Sigmoid colon (tissue), 7 donors: ENCODE data around the gene CYP4F3. TPM values are rescaled to one million over a fixed set of nuclear protein-coding genes. Genes with fewer than 3 reads are reported as not detected.

Experiments used
- DNase-seq: peaks from one replicate; pipeline ENCODE4 v3.0.0-alpha.2; 2019
- H3K27ac ChIP-seq, 4 donors: fragments of 200-600 bp; sonication (generic); one replicate each; pipeline ENCODE4 v1.5.1; 2016 to 2019; ENCODE audit warnings: mild to moderate bottlenecking in 1 of 4
- H3K27me3 ChIP-seq, 3 donors: fragments of 200-600 bp; sonication (generic); one replicate each; pipeline ENCODE4 v1.5.1; 2019; ENCODE audit warnings: mild to moderate bottlenecking in 1 of 3
- H3K36me3 ChIP-seq, 4 donors: fragments of 200-600 bp; sonication (generic); one replicate each; pipeline ENCODE4 v1.5.1; 2016 to 2019
- H3K4me1 ChIP-seq, 4 donors: fragments of 200-600 bp; sonication (generic); one replicate each; pipeline ENCODE4 v1.5.1; 2017 to 2019
- H3K4me3 ChIP-seq, 4 donors: fragments of 200-600 bp; sonication (generic); one replicate each; pipeline ENCODE4 v1.5.1; 2017 to 2019; ENCODE audit warnings: mild to moderate bottlenecking in 2 of 4, moderate library complexity in 1 of 4
- H3K9me3 ChIP-seq, 4 donors: fragments of 200-600 bp in 3 of 4; sonication (generic) in 3 of 4; one replicate each; pipeline versions ENCODE4 v1.5.1 to v1.6.1; 2013 to 2019
- CTCF ChIP-seq, 4 experiments: fragments of 450-650 bp in 3 of 4; fragments of 200-600 bp in 1 of 4; IDR thresholded peaks; one replicate each; pipeline ENCODE4 v1.5.1; 2016 to 2019; ENCODE audit warnings: antibody characterized with exemption in 4 of 4, mild to moderate bottlenecking in 3 of 4, moderate library complexity in 2 of 4
- EP300 ChIP-seq, 4 donors: sonication (generic); formaldehyde crosslinking; IDR thresholded peaks; one replicate each; pipeline ENCODE4 v1.6.1; 2017; ENCODE audit warnings: antibody characterized with exemption in 4 of 4
- POLR2A ChIP-seq, 2 donors: fragments of 450-650 bp; IDR thresholded peaks; one replicate each; pipeline ENCODE4 v1.6.1; 2016; ENCODE audit warnings: antibody characterized with exemption in 2 of 2, mild to moderate bottlenecking in 2 of 2, moderate library complexity in 2 of 2
- POLR2AphosphoS5 ChIP-seq, 4 donors: sonication (generic); formaldehyde crosslinking; IDR thresholded peaks; one replicate each; pipeline ENCODE4 v1.6.1; 2017; ENCODE audit warnings: antibody characterized with exemption in 4 of 4
- WGBS, 2 donors: extraction: QIAGEN DNeasy Blood & Tissue Kit; methylation state at CpG; one replicate each; pipeline ENCODE4 v1.1.7; 2013; 5-methylcytosine and 5-hydroxymethylcytosine counted together
- intact Hi-C: fragments of 100-400 bp; cut with DNase I; formaldehyde crosslinking; loops from one replicate; pipeline ENCODE4 v1.15.1; 2023
- polyA plus RNA-seq, 3 donors: library from polyadenylated mRNA; stranded (reverse); fragments of 200-250 nt; gene quantifications; one replicate each; pipeline ENCODE4 v1.2.3, GENCODE V29; 2013
- total RNA-seq, 4 donors: library from RNA; depleted of rRNA; stranded (reverse); fragments of >200 nt; gene quantifications; one replicate each; pipeline ENCODE4 v1.1.0, GENCODE V29; 2016
- donor health status: healthy with polysubstance abuse.
- donor health status: Bipolar disorder and iron deficiency.
- donor health status: healthy.

Gene CYP4F3
- total and polyA plus RNA-seq, 7 donors, result under 0.01 to 2.4 (median 0.46) TPM; not detected in 4

DNA sequence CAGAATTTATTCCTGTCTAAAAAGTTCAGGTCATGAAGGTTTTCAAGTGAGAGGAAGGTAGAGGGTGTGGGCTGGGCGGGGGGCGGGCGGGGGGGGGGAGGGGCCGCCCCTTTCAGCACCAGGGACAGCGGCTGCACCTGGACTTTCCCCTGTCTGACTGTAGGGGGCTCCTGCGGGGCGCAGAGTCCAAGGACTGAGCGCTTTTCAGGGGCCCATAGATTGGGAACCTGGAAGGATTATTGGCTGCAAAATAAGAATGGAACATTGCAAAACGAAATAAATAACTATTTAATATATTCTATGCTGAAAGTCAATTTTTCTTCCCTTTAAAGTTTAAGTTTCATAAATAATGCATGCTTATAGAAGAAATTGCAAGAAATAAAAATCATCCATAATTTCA lies 8.9 kb upstream of the CYP4F3 start:
- H3K36me3 ChIP-seq, result no peaks in the 10 kb centered on the region
- TF ChIP-seq CTCF (IDR thresholded peaks at IDR 0.05) (peak in 1 of 4 experiments; percentile 37), POLR2A (IDR thresholded peaks at IDR 0.05) (no peak)
- peaks cover 0 to 26% (median 7%) of the 10 kb centered on the region in 3 donors for H3K27me3 ChIP-seq
- 2 to 4% methylated on average over 6 to 9 of the region's 9 CpGs for WGBS, 2 donors
- peaks cover 0 to 5% (median 2%) of the 10 kb centered on the region in 4 donors for H3K4me1 ChIP-seq
- intact Hi-C loops, result no loop called here
- no peak overlapping the region for H3K4me3 ChIP-seq
- H3K27ac ChIP-seq, result no peak overlapping the region
- no peaks in the 10 kb centered on the region for H3K9me3 ChIP-seq
- no peak for DNase-seq

GRCh38 chr19:15633082-15633835 lies 7.4 kb upstream of the CYP4F3 start:
- H3K4me1 ChIP-seq, result peaks cover 0 to 5% (median 2%) of the 10 kb centered on the region in 4 donors
- WGBS, 2 donors, result 57 to 80% methylated on average over 5 of the region's 5 CpGs
- intact Hi-C loops, result no loop called here

GRCh38 chr19:15634105-15634504 lies 6.6 kb upstream of the CYP4F3 start:
- no peak for TF ChIP-seq POLR2AphosphoS5 (IDR thresholded peaks at IDR 0.05)
- TF ChIP-seq POLR2A (IDR thresholded peaks at IDR 0.05), result no peak
- TF ChIP-seq CTCF (IDR thresholded peaks at IDR 0.05), result no peak
- no peak for TF ChIP-seq EP300 (IDR thresholded peaks at IDR 0.05)
- peaks cover 0 to 2% (median under 1%) of the 10 kb centered on the region in 4 donors for H3K4me1 ChIP-seq
- no peak for DNase-seq
- no peak overlapping the region for H3K27ac ChIP-seq
- H3K4me3 ChIP-seq, result no peak overlapping the region
- intact Hi-C loops, result no loop called here
- no peaks in the 10 kb centered on the region for H3K36me3 ChIP-seq
- WGBS, 2 donors, result 61 to 79% methylated on average over 3 of the region's 3 CpGs
- peaks cover 0 to 18% (median 0%) of the 10 kb centered on the region in 3 donors for H3K27me3 ChIP-seq
- H3K9me3 ChIP-seq, result no peaks in the 10 kb centered on the region

More at GRCh38 chr19:15633082-15633835, 7.4 kb upstream of the CYP4F3 start:
- no peak for DNase-seq
- Histone ChIP-seq H3K36me3 (no peaks in the 10 kb centered on the region), H3K27me3 (peaks cover 0 to 26% (median 7%) of the 10 kb centered on the region in 3 donors), H3K4me3 (no peak overlapping the region), H3K9me3 (no peaks in the 10 kb centered on the region), H3K27ac (no peak overlapping the region)
- TF ChIP-seq POLR2A (IDR thresholded peaks at IDR 0.05) (no peak), EP300 (IDR thresholded peaks at IDR 0.05) (no peak)

DNA sequence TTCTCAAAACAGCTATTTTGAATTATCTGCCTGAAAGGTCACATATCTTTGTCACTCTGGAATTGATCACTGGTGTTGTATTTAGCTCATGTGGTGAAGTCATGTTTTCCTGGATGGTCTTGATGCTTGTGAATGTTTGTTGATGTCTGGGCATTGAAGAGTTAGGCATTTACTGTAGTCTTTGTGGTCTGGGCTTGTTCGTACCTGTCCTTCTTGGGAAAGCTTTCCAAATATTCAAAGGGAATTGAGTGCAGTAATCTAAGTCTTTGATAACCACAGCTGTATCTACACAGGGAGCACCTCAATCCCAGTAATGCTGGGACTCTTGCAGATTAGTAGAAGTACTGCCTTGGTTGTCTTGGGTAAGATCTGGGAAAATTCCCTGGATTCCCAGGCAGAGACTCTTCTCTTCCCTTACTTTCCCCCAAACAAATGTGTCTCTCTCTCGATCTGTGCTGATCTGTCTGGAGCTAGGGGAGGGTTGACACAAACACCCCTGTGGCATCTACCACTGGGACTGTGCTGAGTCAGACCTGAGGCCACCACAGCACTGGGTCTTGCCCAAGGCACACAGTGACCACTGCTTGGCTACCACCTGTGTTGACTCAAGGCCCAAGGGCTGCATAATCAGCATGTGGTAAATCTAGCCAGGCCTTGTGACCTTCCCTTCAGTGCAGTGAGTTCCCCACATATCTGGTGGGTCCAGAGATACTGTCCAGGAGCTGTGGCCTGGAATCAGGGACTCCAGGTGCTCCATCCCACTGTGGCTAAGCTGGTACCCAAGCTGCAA lies 5.5 kb upstream of the CYP4F3 start:
- H3K4me3 ChIP-seq, result no peak overlapping the region
- intact Hi-C loops, result no loop called here
- DNase-seq, result no peak
- 80 to 87% methylated on average over 2 of the region's 2 CpGs for WGBS, 2 donors
- H3K9me3 ChIP-seq, result no peaks in the 10 kb centered on the region
- H3K27ac ChIP-seq, result no peak overlapping the region
- no peaks in the 10 kb centered on the region for H3K36me3 ChIP-seq
- TF ChIP-seq EP300 (IDR thresholded peaks at IDR 0.05) (no peak), POLR2A (IDR thresholded peaks at IDR 0.05) (no peak), CTCF (IDR thresholded peaks at IDR 0.05) (no peak), POLR2AphosphoS5 (IDR thresholded peaks at IDR 0.05) (no peak)
- peaks cover 0 to 17% (median 0%) of the 10 kb centered on the region in 3 donors for H3K27me3 ChIP-seq
- H3K4me1 ChIP-seq, result no peaks in the 10 kb centered on the region

- no peak overlapping the region for H3K4me3 ChIP-seq
- H3K9me3 ChIP-seq, result no peaks in the 10 kb centered on the region
- 81 to 92% methylated on average over 2 of the region's 2 CpGs for WGBS, 2 donors
- peaks cover 0 to 12% (median 0%) of the 10 kb centered on the region in 3 donors for H3K27me3 ChIP-seq
- H3K36me3 ChIP-seq, result no peaks in the 10 kb centered on the region
- H3K27ac ChIP-seq, result no peak overlapping the region
- TF ChIP-seq POLR2A (IDR thresholded peaks at IDR 0.05), result no peak
- no peak for TF ChIP-seq CTCF (IDR thresholded peaks at IDR 0.05)
- no peak for TF ChIP-seq EP300 (IDR thresholded peaks at IDR 0.05)
- TF ChIP-seq POLR2AphosphoS5 (IDR thresholded peaks at IDR 0.05), result no peak
- intact Hi-C loops, result no loop called here
- DNase-seq, result no peak
- H3K4me1 ChIP-seq, result no peaks in the 10 kb centered on the region
Observed at GRCh38 chr19:15636026-15636425, 4.7 kb upstream of the CYP4F3 start.
